GM12878 (cell line): ENCODE results near the gene ARL14EPL. TPM values are rescaled to one million over a fixed set of nuclear protein-coding genes. Genes with fewer than 3 reads are reported as not detected.

ENCODE experiments used
- ATAC-seq: fragments of 200-7000 bp; cut with Tn5 transposase; 3 replicates; pipeline ENCODE4 v1.9.1; 2020; ENCODE audit warnings: mild to moderate bottlenecking, moderate library complexity
- BruUV-seq: library from RNA; stranded (reverse); fragments of 400-500 nt; replicated peaks from 2 replicates; lab custom pipeline; 2021; lab: Mats Ljungman, UMichigan
- CTCF ChIA-PET: fragments of 300-600 bp; sonication (Branson Sonifier 250); formaldehyde crosslinking; extraction: SDS; loops from one replicate; lab custom pipeline; 2021; ENCODE audit warnings: inconsistent platforms; lab: Yijun Ruan, JAX
- POLR2A ChIA-PET: fragments of 350-600 bp; formaldehyde crosslinking; extraction: SDS; loops from one replicate; lab custom pipeline; 2021; ENCODE audit warnings: inconsistent platforms; lab: Charles Lee
- RAD21 ChIA-PET: fragments of 300-600 bp; sonication (Branson Sonifier 250); formaldehyde crosslinking; loops from one replicate; lab custom pipeline; 2023; ENCODE audit warnings: antibody characterized with exemption; ENCODE audit not compliant: unreplicated experiment; lab: Charles Lee
- SMC1A ChIA-PET: fragments of 300-600 bp; sonication (Branson Sonifier 250); formaldehyde crosslinking; loops from one replicate; lab custom pipeline; 2023; ENCODE audit not compliant: unreplicated experiment, uncharacterized antibody; lab: Charles Lee
- DNase-seq: peaks from one replicate; pipeline ENCODE4 v3.0.0-alpha.2; 2011; ENCODE audit warnings: low read depth, low spot score
- FAIRE-seq: peaks from 3 replicates; lab custom pipeline; 2011; peaks lifted over from hg19 to GRCh38; lab: Jason Lieb, UNC
- H2AFZ ChIP-seq: 2 replicates; pipeline ENCODE4 v1.6.0; 2011; ENCODE audit warnings: low read depth, low read length, control low read depth; ENCODE audit not compliant: control insufficient read depth
- H3K27ac ChIP-seq: 2 replicates; pipeline ENCODE4 v1.5.1; 2011; ENCODE audit warnings: control low read depth; ENCODE audit not compliant: control insufficient read depth, insufficient read depth
- H3K27me3 ChIP-seq, 2 experiments: replicated peaks in 1 of 2; 2 replicates each; pipeline versions ENCODE4 v1.6.0 to v1.6.1; 2011; ENCODE audit warnings: low read length in 1 of 2; ENCODE audit not compliant: control insufficient read depth in 2 of 2, insufficient read depth in 2 of 2
- H3K36me3 ChIP-seq, 2 experiments: 2 replicates each; pipeline ENCODE4 v1.5.1; 2011; ENCODE audit warnings: low read length in 1 of 2; ENCODE audit not compliant: control insufficient read depth in 2 of 2, insufficient read depth in 2 of 2
- H3K4me1 ChIP-seq: 2 replicates; pipeline ENCODE4 v1.6.1; 2011; ENCODE audit warnings: mild to moderate bottlenecking, low read length, moderate library complexity, mixed read lengths; ENCODE audit not compliant: control insufficient read depth, insufficient read depth
- H3K4me2 ChIP-seq: 2 replicates; pipeline ENCODE4 v1.6.0; 2011; ENCODE audit warnings: control low read depth; ENCODE audit not compliant: control insufficient read depth, insufficient read depth
- H3K4me3 ChIP-seq: fragments of 200-600 bp; sonication (generic); 2 replicates; pipeline ENCODE4 v1.5.1; 2016
- H3K79me2 ChIP-seq: 2 replicates; pipeline ENCODE4 v1.6.0; 2011; ENCODE audit warnings: low read length; ENCODE audit not compliant: control insufficient read depth, insufficient read depth
- H3K9ac ChIP-seq: 2 replicates; pipeline ENCODE4 v1.8.0; 2011; ENCODE audit warnings: low read length, control low read depth, mixed read lengths; ENCODE audit not compliant: control insufficient read depth, insufficient read depth
- H3K9me3 ChIP-seq: replicated peaks from 3 replicates; pipeline ENCODE4 v1.5.1; 2011; ENCODE audit warnings: mild to moderate bottlenecking, low read length; ENCODE audit not compliant: control insufficient read depth, insufficient read depth
- H4K20me1 ChIP-seq: 2 replicates; pipeline ENCODE4 v1.6.0; 2011; ENCODE audit not compliant: control insufficient read depth, insufficient read depth
- ATF3 ChIP-seq: IDR thresholded peaks from 2 replicates; pipeline ENCODE4 v1.6.1; 2011; ENCODE audit warnings: low read depth, mild to moderate bottlenecking, low read length, moderate library complexity, borderline replicate concordance; ENCODE audit errors: extremely low read depth
- BACH1 ChIP-seq: fragments of 450-650 bp; IDR thresholded peaks from 2 replicates; pipeline ENCODE4 v1.6.1; 2017; ENCODE audit warnings: mild to moderate bottlenecking, borderline replicate concordance
- DPF2 ChIP-seq: fragments of 450-650 bp; IDR thresholded peaks from 2 replicates; pipeline ENCODE4 v1.6.1; 2017; ENCODE audit warnings: mild to moderate bottlenecking
- FOXM1 ChIP-seq: IDR thresholded peaks from 2 replicates; pipeline ENCODE4 v1.6.1; 2012; ENCODE audit warnings: low read depth, mild to moderate bottlenecking, inconsistent platforms, low read length, moderate library complexity
- LARP7 ChIP-seq: fragments of 450-650 bp; IDR thresholded peaks from 2 replicates; pipeline ENCODE4 v1.6.1; 2017; ENCODE audit warnings: mild to moderate bottlenecking
- PRDM15 ChIP-seq: fragments of 450-650 bp; formaldehyde crosslinking; IDR thresholded peaks from 2 replicates; pipeline ENCODE4 v1.4.0; 2020; ENCODE audit warnings: mild to moderate bottlenecking, moderate library complexity
- SRF ChIP-seq, 2 experiments: IDR thresholded peaks; 2 replicates each; pipeline ENCODE4 v1.6.1; 2011; ENCODE audit warnings: low read depth in 2 of 2, low read length in 2 of 2, mild to moderate bottlenecking in 1 of 2, moderate library complexity in 1 of 2
- STAT1 ChIP-seq: fragments of 450-650 bp; conservative IDR thresholded peaks from 2 replicates; pipeline ENCODE4 v1.6.1; 2014; ENCODE audit warnings: antibody characterized with exemption, mild to moderate bottlenecking
- TAF1 ChIP-seq: IDR thresholded peaks from 2 replicates; pipeline ENCODE4 v1.6.1; 2011; ENCODE audit warnings: mild to moderate bottlenecking, low read depth, low read length, borderline replicate concordance
- TARDBP ChIP-seq: IDR thresholded peaks from 2 replicates; pipeline ENCODE4 v1.6.1; 2016; ENCODE audit warnings: borderline replicate concordance
- USF2 ChIP-seq: IDR thresholded peaks from 2 replicates; pipeline ENCODE4 v1.6.1; 2011; ENCODE audit warnings: low read depth, low read length, improper control_type of control experiment, borderline replicate concordance
- ZSCAN29 ChIP-seq: fragments of 450-650 bp; IDR thresholded peaks from 2 replicates; pipeline ENCODE4 v1.6.1; 2017; ENCODE audit warnings: mild to moderate bottlenecking, moderate library complexity
- WGBS: methylation state at CpG from one replicate; pipeline ENCODE4 v1.1.6; 2016; ENCODE audit warnings: low lambda C conversion rate; ENCODE audit not compliant: insufficient replicate concordance, insufficient coverage; ENCODE audit errors: missing lambda C conversion rate; 5-methylcytosine and 5-hydroxymethylcytosine counted together
- in situ Hi-C: fragments of 300-500 bp; cut with MboI; formaldehyde crosslinking; loops from 9 replicates; pipeline ENCODE4 v1.14.3; 2018; ENCODE audit warnings: mixed read lengths
- intact Hi-C: fragments of 100-400 bp; cut with micrococcal nuclease; formaldehyde crosslinking; loops from one replicate; pipeline ENCODE4 v1.14.2; 2022; ENCODE audit not compliant: unreplicated experiment
- polyA plus RNA-seq, 11 experiments: library from polyadenylated mRNA; depleted of rRNA in 4 of 11; unstranded in 6 of 11; stranded (reverse) in 5 of 11; fragments of >200 nt; fragmentation: Nextera tagmentation in 4 of 11; fragmentation: Illumina TruSeq in 1 of 11; extraction: Ambion mirVana in 4 of 11; extraction: Trizol in 1 of 11; gene quantifications; 1 replicate in 1 of 11; 2 replicates in 10 of 11; pipeline versions ENCODE4 v1.2.1 to v1.2.3, GENCODE V29; 2011 to 2016; ENCODE audit warnings: inconsistent platforms in 2 of 11, missing spikeins in 2 of 11, low read depth in 1 of 11
- total RNA-seq, 4 experiments: library from RNA; depleted of rRNA in 3 of 4; stranded (reverse); fragments of >200 nt in 3 of 4; fragmentation: Illumina TruSeq in 1 of 4; extraction: Trizol in 1 of 4; gene quantifications; 2 replicates each; pipeline versions ENCODE4 v1.2.1 to v1.2.3, GENCODE V29; 2013 to 2021
- TF ChIP-seq, protein P1 (sequence below): IDR thresholded peaks from 2 replicates; pipeline ENCODE4 v1.6.1; 2012; ENCODE audit warnings: mild to moderate bottlenecking, low read depth, low read length
- TF ChIP-seq, protein P2 (sequence below): fragments of 450-650 bp; IDR thresholded peaks from 2 replicates; pipeline ENCODE4 v1.6.1; 2014; ENCODE audit warnings: mild to moderate bottlenecking

ARL14EPL gene
- total and polyA plus RNA-seq, 10 of the 15 experiments (the other 5 are each of a cell fraction or from before 2014, with no cell fraction given): 0.08 TPM; not detected in 9

DNA sequence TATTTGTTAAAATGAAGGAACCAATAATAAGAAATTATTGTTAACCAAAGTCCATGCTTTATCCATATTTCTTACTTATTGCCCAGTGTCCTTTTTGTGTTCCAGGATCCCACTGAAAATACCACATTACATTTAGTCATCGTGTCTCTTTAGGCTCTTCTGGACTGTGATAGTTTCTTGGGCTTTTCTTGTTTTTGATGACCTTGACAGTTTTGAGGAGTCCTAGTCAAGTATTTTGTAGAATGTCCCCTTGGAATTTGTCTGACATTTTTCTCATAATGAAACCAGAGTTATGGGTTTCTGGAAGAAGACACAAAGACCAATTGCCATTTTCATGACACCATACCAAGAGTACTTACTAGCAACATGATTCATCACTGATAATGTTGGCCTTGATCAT, 38.9 kb downstream of the ARL14EPL start:
- ATAC-seq: no peak
- ChIA-PET POLR2A (no interaction called here), RAD21 (no interaction called here), CTCF (no interaction called here), SMC1A (interaction anchor here (1.4 to 3.8 kb wide), 2 partner anchors 434 to 436 kb away, joined by 4 to 18 read pairs; no protein-coding TSS in a partner anchor)
- no peaks in the 10 kb centered on the region for H4K20me1 ChIP-seq
- no peak overlapping the region for H2AFZ ChIP-seq
- no peak for DNase-seq
- no TSS peak for BruUV-seq
- no peak overlapping the region for H3K9ac ChIP-seq
- FAIRE-seq: no peak
- no peaks in the 10 kb centered on the region for H3K9me3 ChIP-seq
- H3K4me2 ChIP-seq: no peak overlapping the region
- no peak overlapping the region for H3K4me3 ChIP-seq
- no peak for TF ChIP-seq BACH1
- TF ChIP-seq STAT1: no peak
- no peak for TF ChIP-seq PRDM15
- TF ChIP-seq FOXM1: no peak
- no peak for TF ChIP-seq SRF (IDR thresholded peaks at IDR 0.05; ENCODE audit: low read depth in 2 of 2, low read length in 2 of 2)
- no peak for TF ChIP-seq USF2
- TF ChIP-seq TARDBP: no peak
- TF ChIP-seq TAF1: no peak
- TF ChIP-seq, protein P1, sequence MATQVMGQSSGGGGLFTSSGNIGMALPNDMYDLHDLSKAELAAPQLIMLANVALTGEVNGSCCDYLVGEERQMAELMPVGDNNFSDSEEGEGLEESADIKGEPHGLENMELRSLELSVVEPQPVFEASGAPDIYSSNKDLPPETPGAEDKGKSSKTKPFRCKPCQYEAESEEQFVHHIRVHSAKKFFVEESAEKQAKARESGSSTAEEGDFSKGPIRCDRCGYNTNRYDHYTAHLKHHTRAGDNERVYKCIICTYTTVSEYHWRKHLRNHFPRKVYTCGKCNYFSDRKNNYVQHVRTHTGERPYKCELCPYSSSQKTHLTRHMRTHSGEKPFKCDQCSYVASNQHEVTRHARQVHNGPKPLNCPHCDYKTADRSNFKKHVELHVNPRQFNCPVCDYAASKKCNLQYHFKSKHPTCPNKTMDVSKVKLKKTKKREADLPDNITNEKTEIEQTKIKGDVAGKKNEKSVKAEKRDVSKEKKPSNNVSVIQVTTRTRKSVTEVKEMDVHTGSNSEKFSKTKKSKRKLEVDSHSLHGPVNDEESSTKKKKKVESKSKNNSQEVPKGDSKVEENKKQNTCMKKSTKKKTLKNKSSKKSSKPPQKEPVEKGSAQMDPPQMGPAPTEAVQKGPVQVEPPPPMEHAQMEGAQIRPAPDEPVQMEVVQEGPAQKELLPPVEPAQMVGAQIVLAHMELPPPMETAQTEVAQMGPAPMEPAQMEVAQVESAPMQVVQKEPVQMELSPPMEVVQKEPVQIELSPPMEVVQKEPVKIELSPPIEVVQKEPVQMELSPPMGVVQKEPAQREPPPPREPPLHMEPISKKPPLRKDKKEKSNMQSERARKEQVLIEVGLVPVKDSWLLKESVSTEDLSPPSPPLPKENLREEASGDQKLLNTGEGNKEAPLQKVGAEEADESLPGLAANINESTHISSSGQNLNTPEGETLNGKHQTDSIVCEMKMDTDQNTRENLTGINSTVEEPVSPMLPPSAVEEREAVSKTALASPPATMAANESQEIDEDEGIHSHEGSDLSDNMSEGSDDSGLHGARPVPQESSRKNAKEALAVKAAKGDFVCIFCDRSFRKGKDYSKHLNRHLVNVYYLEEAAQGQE: no peak
- no peak for TF ChIP-seq ZSCAN29
- TF ChIP-seq DPF2: no peak
- no peak for TF ChIP-seq ATF3
- TF ChIP-seq, protein P2, sequence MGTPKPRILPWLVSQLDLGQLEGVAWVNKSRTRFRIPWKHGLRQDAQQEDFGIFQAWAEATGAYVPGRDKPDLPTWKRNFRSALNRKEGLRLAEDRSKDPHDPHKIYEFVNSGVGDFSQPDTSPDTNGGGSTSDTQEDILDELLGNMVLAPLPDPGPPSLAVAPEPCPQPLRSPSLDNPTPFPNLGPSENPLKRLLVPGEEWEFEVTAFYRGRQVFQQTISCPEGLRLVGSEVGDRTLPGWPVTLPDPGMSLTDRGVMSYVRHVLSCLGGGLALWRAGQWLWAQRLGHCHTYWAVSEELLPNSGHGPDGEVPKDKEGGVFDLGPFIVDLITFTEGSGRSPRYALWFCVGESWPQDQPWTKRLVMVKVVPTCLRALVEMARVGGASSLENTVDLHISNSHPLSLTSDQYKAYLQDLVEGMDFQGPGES: no peak
- no peak for TF ChIP-seq LARP7
- H3K27ac ChIP-seq: no peak overlapping the region
- no peaks in the 10 kb centered on the region for H3K79me2 ChIP-seq
- no peaks in the 10 kb centered on the region for H3K36me3 ChIP-seq
- peaks cover 10% of the 10 kb centered on the region for H3K4me1 ChIP-seq
- intact Hi-C loops (loop anchor here (10.0 kb wide), 1 partner anchor 526 kb away; the partner anchor contains the start of gene FEM1C), in situ Hi-C loops (loop anchor here (25.0 kb wide), 1 partner anchor 234 kb away; the partner anchor contains the start of genes AP3S1 and ATG12)
- 50% methylated on average over 1 of the region's 1 CpG for WGBS
- H3K27me3 ChIP-seq: peaks cover 2 to 3% of the 10 kb centered on the region in 2 experiments; a peak in 3 of 4 replicates
